ENCODE data around the gene SYT14. TPM values are rescaled to one million over a fixed set of nuclear protein-coding genes. Genes with fewer than 3 reads are reported as not detected.

Gene SYT14
- total and polyA plus RNA-seq, 3 donors from 2014 or later, result 3.4 to 11.3 (median 10.8) TPM

DNA sequence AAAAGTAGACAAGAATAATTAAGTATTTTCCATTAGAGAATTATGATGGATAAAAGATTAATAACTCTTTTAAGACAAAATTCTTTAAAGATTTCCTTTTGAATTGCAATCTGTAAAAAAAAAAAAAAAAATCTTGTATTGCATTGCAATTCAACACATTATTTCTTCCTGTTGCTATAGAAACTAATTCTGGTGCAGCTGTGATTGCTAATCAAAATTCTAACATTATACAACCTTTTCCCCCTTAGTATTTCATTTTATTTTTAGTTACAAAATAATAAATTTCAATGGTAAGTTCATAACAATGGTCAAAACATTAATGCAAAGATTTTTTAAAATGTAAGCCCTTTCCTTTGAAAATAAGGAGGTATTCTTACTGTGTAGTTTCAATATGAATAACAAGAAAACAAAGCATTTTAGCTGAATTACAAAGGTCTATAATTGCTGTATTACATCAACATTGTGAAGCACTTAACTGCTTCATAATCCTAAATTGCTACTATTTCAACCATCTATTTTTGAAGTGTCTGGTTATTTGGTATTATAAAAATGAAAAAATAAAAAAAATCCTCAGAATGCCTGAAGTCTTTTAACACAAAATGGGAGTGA, 135.0 kb downstream of the SYT14 start:
- H3K4me3 ChIP-seq, result no peak overlapping the region
- no peaks in the 10 kb centered on the region for H3K27me3 ChIP-seq
- no peak overlapping the region for H3K27ac ChIP-seq
- no peaks in the 10 kb centered on the region for H3K36me3 ChIP-seq (ENCODE audit: low read depth, missing control alignments)
- no peak for DNase-seq
- intact Hi-C loops (cut with DNase I; ENCODE audit: low total_unique reads), result no loop called here
- H3K4me1 ChIP-seq, result no peaks in the 10 kb centered on the region
- no peaks in the 10 kb centered on the region for H3K9me3 ChIP-seq
- TF ChIP-seq POLR2A (IDR thresholded peaks at IDR 0.05), result no peak
- TF ChIP-seq, protein P1, sequence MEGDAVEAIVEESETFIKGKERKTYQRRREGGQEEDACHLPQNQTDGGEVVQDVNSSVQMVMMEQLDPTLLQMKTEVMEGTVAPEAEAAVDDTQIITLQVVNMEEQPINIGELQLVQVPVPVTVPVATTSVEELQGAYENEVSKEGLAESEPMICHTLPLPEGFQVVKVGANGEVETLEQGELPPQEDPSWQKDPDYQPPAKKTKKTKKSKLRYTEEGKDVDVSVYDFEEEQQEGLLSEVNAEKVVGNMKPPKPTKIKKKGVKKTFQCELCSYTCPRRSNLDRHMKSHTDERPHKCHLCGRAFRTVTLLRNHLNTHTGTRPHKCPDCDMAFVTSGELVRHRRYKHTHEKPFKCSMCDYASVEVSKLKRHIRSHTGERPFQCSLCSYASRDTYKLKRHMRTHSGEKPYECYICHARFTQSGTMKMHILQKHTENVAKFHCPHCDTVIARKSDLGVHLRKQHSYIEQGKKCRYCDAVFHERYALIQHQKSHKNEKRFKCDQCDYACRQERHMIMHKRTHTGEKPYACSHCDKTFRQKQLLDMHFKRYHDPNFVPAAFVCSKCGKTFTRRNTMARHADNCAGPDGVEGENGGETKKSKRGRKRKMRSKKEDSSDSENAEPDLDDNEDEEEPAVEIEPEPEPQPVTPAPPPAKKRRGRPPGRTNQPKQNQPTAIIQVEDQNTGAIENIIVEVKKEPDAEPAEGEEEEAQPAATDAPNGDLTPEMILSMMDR (IDR thresholded peaks at IDR 0.05), result no peak

DNA sequence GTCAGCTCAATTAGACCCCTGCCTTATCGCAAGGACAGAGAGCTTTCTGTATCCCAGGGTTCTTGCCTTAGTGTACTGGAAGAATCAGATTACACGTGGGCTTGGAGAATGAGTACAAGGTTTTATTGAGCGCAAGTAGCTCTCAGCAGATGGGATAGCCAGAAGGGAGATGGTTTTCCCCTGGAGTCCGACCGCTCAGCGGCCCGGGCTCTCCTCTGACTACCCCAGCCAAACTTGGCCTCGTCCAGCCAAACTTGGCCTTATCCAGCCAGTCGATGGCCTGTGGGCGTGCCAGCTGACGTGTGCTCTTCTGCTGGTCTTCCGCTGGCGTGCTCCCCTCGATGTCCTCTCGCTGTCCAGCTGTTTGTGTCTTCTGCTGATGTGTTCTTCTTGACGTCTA, 136.9 kb downstream of the SYT14 start:
- Histone ChIP-seq H3K9me3 (no peaks in the 10 kb centered on the region), H3K36me3 (ENCODE audit: low read depth, missing control alignments) (no peaks in the 10 kb centered on the region), H3K4me1 (no peaks in the 10 kb centered on the region), H3K27me3 (no peaks in the 10 kb centered on the region), H3K27ac (no peak overlapping the region), H3K4me3 (no peak overlapping the region)
- no peak for DNase-seq
- WGBS, 2 donors, result 85% methylated on average over 15 to 16 of the region's 16 CpGs
- TF ChIP-seq POLR2A (IDR thresholded peaks at IDR 0.05), result no peak
- TF ChIP-seq, protein P1 (IDR thresholded peaks at IDR 0.05), result no peak
- intact Hi-C loops (cut with DNase I; ENCODE audit: low total_unique reads), result no loop called here

DNA sequence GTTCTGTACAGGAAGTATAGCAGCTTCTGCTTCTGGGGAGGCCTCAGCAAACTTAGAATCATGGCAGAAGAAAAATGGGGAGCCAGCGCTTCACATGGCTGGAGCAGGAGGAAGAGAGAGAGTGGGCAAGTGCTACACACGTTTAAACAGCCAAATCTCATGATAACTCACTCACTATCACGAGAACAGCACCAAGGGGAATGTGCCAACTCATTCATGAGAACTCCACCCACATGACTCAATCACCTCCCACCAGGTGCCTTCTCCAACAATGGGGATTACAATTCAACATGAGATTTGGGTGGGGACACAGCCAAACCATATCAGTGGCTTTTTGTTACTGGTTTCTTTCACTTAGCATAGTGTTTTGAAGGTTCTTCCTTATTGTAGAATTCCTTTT, 138.6 kb downstream of the SYT14 start:
- H3K4me3 ChIP-seq, result no peak overlapping the region
- H3K9me3 ChIP-seq, result no peaks in the 10 kb centered on the region
- H3K27ac ChIP-seq, result no peak overlapping the region
- no peaks in the 10 kb centered on the region for H3K27me3 ChIP-seq
- 67 to 74% methylated on average over 3 of the region's 3 CpGs for WGBS, 2 donors
- H3K4me1 ChIP-seq, result no peaks in the 10 kb centered on the region
- TF ChIP-seq, protein P1 (IDR thresholded peaks at IDR 0.05), result no peak
- no peak for TF ChIP-seq POLR2A (IDR thresholded peaks at IDR 0.05)
- no peaks in the 10 kb centered on the region for H3K36me3 ChIP-seq (ENCODE audit: low read depth, missing control alignments)
- no peak for DNase-seq
- intact Hi-C loops (cut with DNase I; ENCODE audit: low total_unique reads), result no loop called here

DNA sequence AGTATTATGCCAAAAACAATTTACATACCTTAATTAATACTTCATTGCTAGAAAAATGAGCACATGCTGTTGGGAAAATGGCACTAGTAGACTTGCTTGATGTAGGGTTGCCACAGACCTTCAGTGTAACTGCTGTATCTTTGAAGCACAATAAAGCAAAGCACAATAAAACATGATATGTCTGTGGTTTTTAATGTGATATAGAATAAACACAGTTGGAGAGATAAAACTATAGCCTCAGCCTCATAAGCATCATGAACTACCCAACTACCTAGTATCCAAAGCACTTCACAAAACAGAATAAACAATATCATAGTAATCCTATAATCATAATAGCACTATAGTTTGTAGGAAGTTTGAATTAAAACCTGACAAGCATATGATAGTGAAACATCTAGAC, 143.5 kb downstream of the SYT14 start:
- Histone ChIP-seq H3K27me3 (no peaks in the 10 kb centered on the region), H3K27ac (no peak overlapping the region), H3K36me3 (ENCODE audit: low read depth, missing control alignments) (no peaks in the 10 kb centered on the region), H3K4me1 (no peaks in the 10 kb centered on the region), H3K4me3 (no peak overlapping the region), H3K9me3 (no peaks in the 10 kb centered on the region)
- intact Hi-C loops (cut with DNase I; ENCODE audit: low total_unique reads), result no loop called here
- DNase-seq, result no peak
- TF ChIP-seq, protein P1 (IDR thresholded peaks at IDR 0.05), result no peak
- TF ChIP-seq POLR2A (IDR thresholded peaks at IDR 0.05), result no peak

DNA sequence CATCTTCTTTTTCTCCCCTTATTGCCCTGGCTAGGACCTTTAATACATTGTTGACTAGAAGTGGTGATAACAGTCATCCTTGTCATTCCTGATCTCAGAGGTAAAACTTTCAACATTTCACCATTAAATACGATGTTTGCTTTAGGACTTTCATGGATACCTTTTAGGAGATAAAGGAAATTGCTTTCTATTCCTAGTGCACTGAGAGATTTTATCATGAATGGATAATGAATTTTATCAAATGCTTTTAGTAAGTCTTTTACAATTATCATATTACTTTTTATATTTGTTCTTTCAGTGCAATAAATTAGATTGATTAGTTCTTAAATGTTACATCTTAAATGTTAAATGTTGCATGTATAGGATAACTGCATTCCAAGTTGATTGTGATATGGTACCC, 147.3 kb downstream of the SYT14 start:
- no peak overlapping the region for H3K4me3 ChIP-seq
- no peaks in the 10 kb centered on the region for H3K9me3 ChIP-seq
- no peaks in the 10 kb centered on the region for H3K36me3 ChIP-seq (ENCODE audit: low read depth, missing control alignments)
- intact Hi-C loops (cut with DNase I; ENCODE audit: low total_unique reads), result no loop called here
- H3K27me3 ChIP-seq, result no peaks in the 10 kb centered on the region
- TF ChIP-seq, protein P1 (IDR thresholded peaks at IDR 0.05), result no peak
- TF ChIP-seq POLR2A (IDR thresholded peaks at IDR 0.05), result no peak
- 67 to 77% methylated on average over 1 of the region's 1 CpG for WGBS, 2 donors
- H3K27ac ChIP-seq, result no peak overlapping the region
- DNase-seq, result no peak
- no peaks in the 10 kb centered on the region for H3K4me1 ChIP-seq
